Measurements from ENCODE around the gene MIOS.

DNA sequence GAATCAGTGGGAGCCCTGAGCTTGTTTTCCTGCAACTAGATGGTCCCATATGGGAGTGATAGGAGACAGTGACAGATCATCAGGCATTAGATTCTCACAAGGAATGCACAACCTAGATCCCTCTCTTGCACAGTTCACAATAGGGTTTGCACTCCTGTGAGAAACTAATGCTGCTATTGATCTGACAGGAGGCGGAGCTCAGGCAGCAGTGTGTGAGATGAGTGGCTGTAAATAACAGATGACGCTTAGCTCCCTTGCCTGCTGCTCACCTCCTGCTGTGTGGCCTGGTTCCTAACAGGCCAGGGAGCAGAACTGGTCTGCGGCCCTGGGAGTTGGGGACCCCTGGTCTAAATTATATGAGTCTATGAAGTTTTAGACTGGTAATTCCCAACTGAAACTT lies 3.9 kb downstream of the MIOS start:
- TF ChIP-seq, protein P1, sequence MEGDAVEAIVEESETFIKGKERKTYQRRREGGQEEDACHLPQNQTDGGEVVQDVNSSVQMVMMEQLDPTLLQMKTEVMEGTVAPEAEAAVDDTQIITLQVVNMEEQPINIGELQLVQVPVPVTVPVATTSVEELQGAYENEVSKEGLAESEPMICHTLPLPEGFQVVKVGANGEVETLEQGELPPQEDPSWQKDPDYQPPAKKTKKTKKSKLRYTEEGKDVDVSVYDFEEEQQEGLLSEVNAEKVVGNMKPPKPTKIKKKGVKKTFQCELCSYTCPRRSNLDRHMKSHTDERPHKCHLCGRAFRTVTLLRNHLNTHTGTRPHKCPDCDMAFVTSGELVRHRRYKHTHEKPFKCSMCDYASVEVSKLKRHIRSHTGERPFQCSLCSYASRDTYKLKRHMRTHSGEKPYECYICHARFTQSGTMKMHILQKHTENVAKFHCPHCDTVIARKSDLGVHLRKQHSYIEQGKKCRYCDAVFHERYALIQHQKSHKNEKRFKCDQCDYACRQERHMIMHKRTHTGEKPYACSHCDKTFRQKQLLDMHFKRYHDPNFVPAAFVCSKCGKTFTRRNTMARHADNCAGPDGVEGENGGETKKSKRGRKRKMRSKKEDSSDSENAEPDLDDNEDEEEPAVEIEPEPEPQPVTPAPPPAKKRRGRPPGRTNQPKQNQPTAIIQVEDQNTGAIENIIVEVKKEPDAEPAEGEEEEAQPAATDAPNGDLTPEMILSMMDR (conservative IDR thresholded peaks at IDR 0.05; ENCODE audit: low read length), result no peak
- no peak for TF ChIP-seq EZH2phosphoT487 (IDR thresholded peaks at IDR 0.05; ENCODE audit: borderline replicate concordance)
